IPS-20b (cell line): Measurements from ENCODE around the gene HACD2.
"Not testable (repeated sequence)": the region's sequence is repeated elsewhere in the genome, so short reads cannot be mapped to it uniquely, and the experiment has no call there.

Experiments used
- H3K27ac ChIP-seq: one replicate; pipeline ENCODE4 v1.5.1; 2013; ENCODE audit warnings: low read length
- H3K27me3 ChIP-seq: 2 replicates; pipeline ENCODE4 v1.6.1; 2013; ENCODE audit warnings: mild to moderate bottlenecking, low read length, inconsistent platforms; ENCODE audit not compliant: insufficient read depth
- H3K36me3 ChIP-seq: 2 replicates; pipeline ENCODE4 v1.6.1; 2013; ENCODE audit warnings: low read depth, mild to moderate bottlenecking, inconsistent platforms, low read length, moderate library complexity; ENCODE audit not compliant: insufficient read depth
- H3K4me1 ChIP-seq: 2 replicates; pipeline ENCODE4 v1.6.1; 2013; ENCODE audit warnings: mild to moderate bottlenecking, control low read depth, inconsistent platforms, low read length, moderate library complexity; ENCODE audit not compliant: insufficient read depth
- H3K4me3 ChIP-seq: 2 replicates; pipeline ENCODE4 v1.5.1; 2013; ENCODE audit warnings: mild to moderate bottlenecking, low read length, inconsistent platforms
- H3K9ac ChIP-seq: 2 replicates; pipeline ENCODE4 v1.6.1; 2013; ENCODE audit warnings: low read depth, mild to moderate bottlenecking, inconsistent platforms, low read length, moderate library complexity
- H3K9me3 ChIP-seq: 2 replicates; pipeline ENCODE4 v1.6.1; 2013; ENCODE audit warnings: mild to moderate bottlenecking, low read depth, low read length, inconsistent platforms; ENCODE audit not compliant: insufficient read depth

The HACD2 gene

GRCh38 chr3:123608263-123608937 lies 23.5 kb upstream of the HACD2 start:
- Histone ChIP-seq H3K4me1 (no peaks in the 10 kb centered on the region), H3K9me3 (no peaks in the 10 kb centered on the region), H3K4me3 (no peak overlapping the region), H3K36me3 (peaks cover 20% of the 10 kb centered on the region), H3K27ac (no peak overlapping the region), H3K27me3 (no peaks in the 10 kb centered on the region), H3K9ac (no peak overlapping the region)

- H3K27me3 ChIP-seq = no peaks in the 10 kb centered on the region
- 0 out of 2 replicates have a peak, but pooled peaks cover 3% of the 10 kb centered on the region for H3K36me3 ChIP-seq
- no peaks in the 10 kb centered on the region for H3K9me3 ChIP-seq
- H3K4me3 ChIP-seq = no peak overlapping the region
- no peak overlapping the region for H3K27ac ChIP-seq
- no peaks in the 10 kb centered on the region for H3K4me1 ChIP-seq
- no peak overlapping the region for H3K9ac ChIP-seq
These were observed 21.7 kb upstream of the HACD2 start for GRCh38 chr3:123606527-123606926.

GRCh38 chr3:123605789-123606234 lies 21.0 kb upstream of the HACD2 start:
- Histone ChIP-seq H3K9ac (no peak overlapping the region), H3K27ac (no peak overlapping the region), H3K4me3 (no peak overlapping the region), H3K36me3 (0 out of 2 replicates have a peak, but pooled peaks cover 3% of the 10 kb centered on the region), H3K27me3 (no peaks in the 10 kb centered on the region), H3K4me1 (no peaks in the 10 kb centered on the region), H3K9me3 (no peaks in the 10 kb centered on the region)

- H3K4me1 ChIP-seq, H3K36me3 ChIP-seq, H3K27ac ChIP-seq, H3K9me3 ChIP-seq, H3K27me3 ChIP-seq, H3K9ac ChIP-seq, H3K4me3 ChIP-seq: not testable (repeated sequence)
These were observed 18.3 kb upstream of the HACD2 start for GRCh38 chr3:123603153-123603552.

GRCh38 chr3:123602325-123602724 lies 17.5 kb upstream of the HACD2 start:
- Histone ChIP-seq H3K4me3 (no peak overlapping the region), H3K4me1 (no peaks in the 10 kb centered on the region), H3K9ac (no peak overlapping the region), H3K27ac (no peak overlapping the region), H3K9me3 (no peaks in the 10 kb centered on the region), H3K27me3 (no peaks in the 10 kb centered on the region), H3K36me3 (0 out of 2 replicates have a peak, but pooled peaks cover 3% of the 10 kb centered on the region)

GRCh38 chr3:123600863-123601262 lies 16.0 kb upstream of the HACD2 start:
- H3K4me1 ChIP-seq, H3K4me3 ChIP-seq, H3K9me3 ChIP-seq, H3K36me3 ChIP-seq, H3K9ac ChIP-seq, H3K27me3 ChIP-seq, H3K27ac ChIP-seq: not testable (repeated sequence)

GRCh38 chr3:123597561-123597960 lies 12.7 kb upstream of the HACD2 start:
- no peak overlapping the region for H3K27ac ChIP-seq
- H3K9ac ChIP-seq = no peak overlapping the region
- H3K4me3 ChIP-seq = no peak overlapping the region
- H3K27me3 ChIP-seq = no peaks in the 10 kb centered on the region
- H3K36me3 ChIP-seq = 0 out of 2 replicates have a peak, but pooled peaks cover 3% of the 10 kb centered on the region
- no peaks in the 10 kb centered on the region for H3K4me1 ChIP-seq
- H3K9me3 ChIP-seq = no peaks in the 10 kb centered on the region

- H3K27me3 ChIP-seq = no peaks in the 10 kb centered on the region
- H3K9me3 ChIP-seq = peaks cover 7% of the 10 kb centered on the region
- H3K36me3 ChIP-seq = peaks cover 6% of the 10 kb centered on the region
- no peak overlapping the region for H3K27ac ChIP-seq
- no peak overlapping the region for H3K9ac ChIP-seq
- H3K4me1 ChIP-seq = no peaks in the 10 kb centered on the region
- no peak overlapping the region for H3K4me3 ChIP-seq
These were observed 10.7 kb upstream of the HACD2 start for GRCh38 chr3:123595396-123596180.

- Histone ChIP-seq H3K9me3 (peaks cover 26% of the 10 kb centered on the region), H3K9ac (no peak overlapping the region), H3K27me3 (no peaks in the 10 kb centered on the region), H3K27ac (no peak overlapping the region), H3K4me3 (no peak overlapping the region), H3K36me3 (peaks cover 16% of the 10 kb centered on the region), H3K4me1 (no peaks in the 10 kb centered on the region)
These were observed 8.5 kb upstream of the HACD2 start for GRCh38 chr3:123593381-123593780.

- no peak overlapping the region for H3K4me3 ChIP-seq
- H3K27ac ChIP-seq = no peak overlapping the region
- no peaks in the 10 kb centered on the region for H3K27me3 ChIP-seq
- peaks cover 16% of the 10 kb centered on the region for H3K36me3 ChIP-seq
- peaks cover 26% of the 10 kb centered on the region for H3K9me3 ChIP-seq
- H3K9ac ChIP-seq = no peak overlapping the region
- H3K4me1 ChIP-seq = no peaks in the 10 kb centered on the region
These were observed 6.0 kb upstream of the HACD2 start for GRCh38 chr3:123590685-123591450.

- H3K9ac ChIP-seq = no peak overlapping the region
- peaks cover 4% of the 10 kb centered on the region; the same call in 1 of the 2 replicates for H3K27me3 ChIP-seq
- peaks cover 16% of the 10 kb centered on the region for H3K36me3 ChIP-seq
- peaks cover 26% of the 10 kb centered on the region for H3K9me3 ChIP-seq
- H3K4me1 ChIP-seq = no peaks in the 10 kb centered on the region; the same call in 1 of the 2 replicates
- H3K27ac ChIP-seq = no peak overlapping the region
- no peak overlapping the region for H3K4me3 ChIP-seq
These were observed 2.5 kb upstream of the HACD2 start for GRCh38 chr3:123587401-123587800.
